HG03565 (cell line): ENCODE results near the gene RHBG.

Source experiments
- ATAC-seq: cut with Tn5 transposase; IDR thresholded peaks from one replicate; pipeline ENCODE4 v1.9.1; 2021; ENCODE audit warnings: mild to moderate bottlenecking, moderate library complexity; ENCODE audit not compliant: unreplicated experiment

Gene RHBG

GRCh38 chr1:156385534-156386031 is 16.6 kb downstream of the RHBG start:
- ATAC-seq: no peak

- no peak for ATAC-seq
These were observed 17.3 kb downstream of the RHBG start for GRCh38 chr1:156386134-156386901.

GRCh38 chr1:156386949-156387869 is 18.2 kb downstream of the RHBG start:
- no peak for ATAC-seq

GRCh38 chr1:156387870-156388173 is 18.8 kb downstream of the RHBG start:
- ATAC-seq: no peak

GRCh38 chr1:156388174-156389137 is 19.4 kb downstream of the RHBG start:
- ATAC-seq: no peak

GRCh38 chr1:156389311-156389710 is 20.3 kb downstream of the RHBG start:
- no peak for ATAC-seq

- no peak for ATAC-seq
These were observed 21.7 kb downstream of the RHBG start for GRCh38 chr1:156390469-156391365.

- ATAC-seq: no peak
These were observed 22.3 kb downstream of the RHBG start for GRCh38 chr1:156391366-156391677.

- ATAC-seq: no peak
These were observed 22.7 kb downstream of the RHBG start for GRCh38 chr1:156391701-156392100.

GRCh38 chr1:156392452-156392853 is 23.4 kb downstream of the RHBG start:
- ATAC-seq: no peak

- ATAC-seq: no peak
These were observed 24.1 kb downstream of the RHBG start for GRCh38 chr1:156393095-156393494.

GRCh38 chr1:156394082-156394481 is 25.1 kb downstream of the RHBG start:
- ATAC-seq: no peak

GRCh38 chr1:156394835-156395461 is 25.9 kb downstream of the RHBG start:
- no peak for ATAC-seq

GRCh38 chr1:156399355-156400125 is 30.5 kb downstream of the RHBG start:
- ATAC-seq: no peak

- no peak for ATAC-seq
These were observed 31.4 kb downstream of the RHBG start for GRCh38 chr1:156400191-156400935.

GRCh38 chr1:156401041-156401574 is 32.1 kb downstream of the RHBG start:
- no peak for ATAC-seq

GRCh38 chr1:156401681-156402081 is 32.7 kb downstream of the RHBG start:
- no peak for ATAC-seq
